GM06990 (cell line): ENCODE results near the gene HSP90AA1.

Experiments used
- DNase-seq: peaks from one replicate; pipeline ENCODE4 v3.0.0-alpha.2; 2011; ENCODE audit not compliant: insufficient read length; ENCODE audit errors: extremely low read depth
- H3K27me3 ChIP-seq: replicated peaks from 2 replicates; pipeline ENCODE4 v1.6.0; 2011; ENCODE audit warnings: low read length; ENCODE audit not compliant: control insufficient read depth, insufficient read depth
- H3K36me3 ChIP-seq: 2 replicates; pipeline ENCODE4 v1.5.1; 2011; ENCODE audit warnings: low read length; ENCODE audit not compliant: control insufficient read depth, insufficient read depth
- H3K4me3 ChIP-seq: replicated peaks from 2 replicates; pipeline ENCODE4 v1.5.1; 2011; ENCODE audit warnings: low read depth, mild to moderate bottlenecking, control low read depth, low read length
- TF ChIP-seq, protein P1 (sequence below): IDR thresholded peaks from 2 replicates; pipeline ENCODE4 v1.5.1; 2011; ENCODE audit warnings: low read length, control low read depth, mild to moderate bottlenecking, inconsistent platforms; ENCODE audit not compliant: insufficient read depth, poor library complexity, severe bottlenecking

The HSP90AA1 gene

DNA sequence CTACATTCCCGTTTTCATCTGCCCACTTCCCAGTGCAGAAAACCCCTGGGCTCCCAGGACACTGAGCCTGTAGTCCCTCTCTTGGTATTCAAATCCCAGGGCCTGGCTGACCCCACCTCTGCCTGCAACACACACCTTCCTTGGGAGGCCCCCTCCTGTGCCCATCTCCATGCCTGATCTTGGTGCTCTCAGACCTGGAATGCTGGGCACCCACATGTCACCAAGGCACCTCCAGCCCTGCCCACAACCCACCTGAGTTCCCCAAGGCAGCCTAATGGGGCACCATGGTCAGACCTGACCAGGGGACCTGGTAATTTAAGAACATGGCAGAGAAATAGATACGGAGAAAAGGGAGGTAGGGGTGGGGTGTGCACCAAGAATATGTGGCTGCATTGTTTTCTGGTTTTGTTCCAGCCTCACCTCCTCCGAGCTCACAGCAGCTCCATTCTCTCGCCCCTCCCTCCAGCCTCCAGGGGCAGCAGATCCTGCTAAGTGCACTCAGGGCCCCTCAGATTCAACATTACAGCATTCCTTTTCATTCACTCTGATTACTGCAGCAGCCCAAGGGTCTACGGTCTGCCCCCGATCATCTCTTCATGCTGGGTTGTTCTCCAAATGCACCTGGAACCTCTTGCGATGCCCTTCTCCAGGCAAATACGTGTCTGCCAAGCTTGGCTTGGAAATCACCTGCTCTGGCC lies 9.2 kb upstream of the HSP90AA1 start:
- no peaks in the 10 kb centered on the region for H3K36me3 ChIP-seq
- H3K4me3 ChIP-seq: no peak overlapping the region
- DNase-seq: no peak
- no peaks in the 10 kb centered on the region for H3K27me3 ChIP-seq
- TF ChIP-seq, protein P1, sequence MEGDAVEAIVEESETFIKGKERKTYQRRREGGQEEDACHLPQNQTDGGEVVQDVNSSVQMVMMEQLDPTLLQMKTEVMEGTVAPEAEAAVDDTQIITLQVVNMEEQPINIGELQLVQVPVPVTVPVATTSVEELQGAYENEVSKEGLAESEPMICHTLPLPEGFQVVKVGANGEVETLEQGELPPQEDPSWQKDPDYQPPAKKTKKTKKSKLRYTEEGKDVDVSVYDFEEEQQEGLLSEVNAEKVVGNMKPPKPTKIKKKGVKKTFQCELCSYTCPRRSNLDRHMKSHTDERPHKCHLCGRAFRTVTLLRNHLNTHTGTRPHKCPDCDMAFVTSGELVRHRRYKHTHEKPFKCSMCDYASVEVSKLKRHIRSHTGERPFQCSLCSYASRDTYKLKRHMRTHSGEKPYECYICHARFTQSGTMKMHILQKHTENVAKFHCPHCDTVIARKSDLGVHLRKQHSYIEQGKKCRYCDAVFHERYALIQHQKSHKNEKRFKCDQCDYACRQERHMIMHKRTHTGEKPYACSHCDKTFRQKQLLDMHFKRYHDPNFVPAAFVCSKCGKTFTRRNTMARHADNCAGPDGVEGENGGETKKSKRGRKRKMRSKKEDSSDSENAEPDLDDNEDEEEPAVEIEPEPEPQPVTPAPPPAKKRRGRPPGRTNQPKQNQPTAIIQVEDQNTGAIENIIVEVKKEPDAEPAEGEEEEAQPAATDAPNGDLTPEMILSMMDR: no peak

DNA sequence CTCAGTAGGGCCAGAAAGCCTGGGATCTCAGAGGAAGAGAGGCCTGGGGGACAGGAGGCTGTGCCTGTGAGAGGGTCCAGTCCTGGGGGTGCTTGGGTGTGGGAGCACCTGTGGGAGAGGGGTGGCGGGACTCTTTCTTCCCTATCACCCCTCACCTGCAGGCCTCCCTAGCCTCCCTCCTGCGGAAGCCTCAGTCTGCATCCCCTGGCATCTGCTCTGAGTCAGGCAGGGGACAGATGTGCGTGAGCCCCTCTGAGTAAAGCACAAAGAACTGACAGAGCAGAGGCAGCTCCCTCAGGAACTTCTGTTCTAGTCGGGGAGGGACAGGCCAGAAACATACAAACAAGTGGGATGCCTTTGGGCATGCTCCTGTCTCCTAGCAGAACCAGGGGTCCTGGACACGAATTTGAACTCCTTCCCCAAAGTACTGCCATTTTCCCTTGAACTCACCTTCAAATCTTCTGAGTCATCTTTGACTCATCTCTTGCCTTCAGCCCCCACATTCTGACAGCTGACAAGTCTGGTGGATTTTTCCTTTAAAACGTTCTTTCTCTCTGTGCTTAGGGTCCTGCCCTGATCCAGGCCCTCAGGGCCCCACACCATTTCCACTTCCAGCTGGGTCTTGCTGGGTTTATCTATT lies 8.5 kb upstream of the HSP90AA1 start:
- H3K4me3 ChIP-seq: no peak overlapping the region
- TF ChIP-seq, protein P1: no peak
- DNase-seq: no peak
- no peaks in the 10 kb centered on the region for H3K36me3 ChIP-seq
- no peaks in the 10 kb centered on the region for H3K27me3 ChIP-seq

DNA sequence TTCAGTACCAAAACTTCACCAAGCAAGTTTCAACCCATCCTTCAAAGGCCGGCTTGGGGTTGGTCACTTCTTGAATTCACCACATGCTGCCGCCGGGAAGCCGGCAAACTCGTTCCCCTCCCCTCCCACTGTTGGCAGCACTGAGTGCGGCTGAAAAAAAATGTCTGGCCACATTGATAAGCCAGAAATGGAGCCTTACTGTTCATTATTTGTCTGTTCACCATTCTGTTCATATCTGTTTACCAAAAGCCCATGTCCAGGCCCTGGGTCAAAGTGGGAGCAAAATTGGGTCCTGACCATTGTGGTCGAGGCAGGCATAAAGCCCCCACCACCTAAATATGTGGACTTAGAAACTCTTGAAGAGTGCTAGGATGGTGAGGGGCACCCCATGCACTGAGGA lies 7.3 kb upstream of the HSP90AA1 start:
- TF ChIP-seq, protein P1: no peak
- no peak for DNase-seq
- H3K27me3 ChIP-seq: no peaks in the 10 kb centered on the region
- no peak overlapping the region for H3K4me3 ChIP-seq
- no peaks in the 10 kb centered on the region for H3K36me3 ChIP-seq

DNA sequence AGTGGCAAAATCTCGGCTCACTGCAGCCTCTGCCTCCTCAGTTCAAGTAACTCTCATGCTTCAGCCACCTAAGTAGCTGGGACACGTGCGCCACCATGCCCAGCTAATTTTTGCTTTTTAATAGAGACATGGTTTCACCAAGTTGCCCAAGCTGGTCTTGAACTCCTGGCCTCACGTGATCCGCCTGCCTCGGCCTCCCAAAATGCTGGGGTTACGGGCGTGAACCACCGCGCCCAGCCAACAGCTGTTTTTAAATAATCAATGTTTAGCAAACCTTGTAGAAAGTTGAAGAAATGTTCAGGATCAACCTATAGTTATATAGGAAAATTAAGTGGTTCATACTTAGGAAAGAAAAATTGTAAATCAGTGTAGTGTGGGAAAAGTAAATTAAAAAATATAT lies 6.0 kb upstream of the HSP90AA1 start:
- DNase-seq: no peak
- Histone ChIP-seq H3K36me3 (no peaks in the 10 kb centered on the region), H3K4me3 (no peak overlapping the region), H3K27me3 (no peaks in the 10 kb centered on the region)
- TF ChIP-seq, protein P1: no peak

DNA sequence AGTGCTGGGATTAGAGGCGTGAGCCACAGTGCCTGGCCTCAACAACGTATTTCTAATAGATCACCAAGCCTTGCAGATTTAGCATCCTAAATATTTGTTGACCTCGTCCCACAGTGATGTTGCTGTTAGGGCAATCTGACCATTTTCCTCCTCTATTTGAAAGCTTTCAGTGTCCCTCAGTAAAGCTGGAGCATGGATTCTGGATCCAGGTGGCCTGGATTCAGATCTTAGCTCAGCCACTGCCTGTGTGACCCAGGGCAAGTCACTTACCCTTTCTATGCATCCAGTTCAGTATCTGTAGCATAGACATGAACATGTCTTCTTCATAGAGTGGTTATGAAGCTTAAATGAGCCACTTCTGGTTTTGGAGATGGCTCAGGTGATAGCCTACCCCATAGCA lies 3.9 kb upstream of the HSP90AA1 start:
- TF ChIP-seq, protein P1: no peak
- Histone ChIP-seq H3K36me3 (no peaks in the 10 kb centered on the region), H3K27me3 (no peaks in the 10 kb centered on the region), H3K4me3 (no peak overlapping the region)
- DNase-seq: no peak
